GM12892 (cell line): ENCODE data around the gene HERPUD1.
"Not testable (repeated sequence)": the region's sequence is repeated elsewhere in the genome, so short reads cannot be mapped to it uniquely, and the experiment has no call there.

Experiments used
- POLR2A ChIP-seq: IDR thresholded peaks from 2 replicates; pipeline ENCODE4 v1.6.1; 2011; ENCODE audit warnings: low read depth, low read length, control low read depth
- POLR2AphosphoS5 ChIP-seq: IDR thresholded peaks from 2 replicates; pipeline ENCODE4 v1.6.1; 2011; ENCODE audit warnings: low read depth, low read length, control low read depth
- TAF1 ChIP-seq: IDR thresholded peaks from 2 replicates; pipeline ENCODE4 v1.6.1; 2011; ENCODE audit warnings: low read depth, mild to moderate bottlenecking, control low read depth, low read length, borderline replicate concordance

GRCh38 chr16:56986908-56987307 lies 55.0 kb downstream of the HERPUD1 start:
- TF ChIP-seq POLR2AphosphoS5, TAF1, POLR2A: not testable (repeated sequence)
